B cell (primary cell): ENCODE results near the gene DOCK3. TPM values are rescaled to one million over a fixed set of nuclear protein-coding genes. Genes with fewer than 3 reads are reported as not detected.

Experiments used
- ATAC-seq: fragments of 200-7000 bp; cut with Tn5 transposase; one replicate; pipeline ENCODE4 v1.10.0; 2021; ENCODE audit warnings: low read depth, mild to moderate bottlenecking, moderate number of reproducible peaks, moderate library complexity
- CTCF ChIA-PET: fragments of 350-600 bp; sonication (Branson Sonifier 250); formaldehyde crosslinking; loops from one replicate; lab custom pipeline; 2021; ENCODE audit warnings: antibody characterized with exemption, inconsistent platforms; lab: Charles Lee
- POLR2A ChIA-PET: fragments of 350-600 bp; sonication (Branson Sonifier 250); formaldehyde crosslinking; loops from one replicate; lab custom pipeline; 2021; ENCODE audit warnings: antibody characterized with exemption; lab: Charles Lee
- DNase-seq: peaks from one replicate; pipeline ENCODE4 v3.0.0; 2013
- H2AFZ ChIP-seq: 2 replicates; pipeline ENCODE4 v1.6.1; 2012; ENCODE audit warnings: mild to moderate bottlenecking, low read depth, low read length; ENCODE audit not compliant: insufficient read depth, poor library complexity, severe bottlenecking
- H3K27ac ChIP-seq, 2 donors: 1 replicate in 1 of 2; 2 replicates in 1 of 2; pipeline ENCODE4 v1.5.1; 2012 to 2013; ENCODE audit warnings: low read length in 2 of 2, mild to moderate bottlenecking in 2 of 2, moderate library complexity in 1 of 2
- H3K27me3 ChIP-seq, 4 experiments: fragments of 200-600 bp in 1 of 4; sonication (generic) in 1 of 4; replicated peaks in 1 of 4; 1 replicate in 2 of 4; 2 replicates in 2 of 4; pipeline versions ENCODE4 v1.6.1 to v1.7.0; 2013 to 2016; ENCODE audit warnings: low read length in 3 of 4, mild to moderate bottlenecking in 2 of 4, mixed read lengths in 1 of 4, moderate library complexity in 1 of 4; ENCODE audit not compliant: insufficient read depth in 4 of 4, control insufficient read depth in 3 of 4; ENCODE audit errors: control extremely low read depth in 1 of 4
- H3K36me3 ChIP-seq, 2 experiments: replicated peaks in 1 of 2; 1 replicate in 1 of 2; 2 replicates in 1 of 2; pipeline versions ENCODE4 v1.6.1 to v1.7.1; 2013; ENCODE audit warnings: low read length in 1 of 2; ENCODE audit not compliant: insufficient read depth in 2 of 2, control insufficient read depth in 1 of 2; ENCODE audit errors: control extremely low read depth in 1 of 2, extremely low read depth in 1 of 2
- H3K4me1 ChIP-seq, 2 donors: fragments of 200-600 bp in 1 of 2; sonication (generic) in 1 of 2; 1 replicate in 1 of 2; 2 replicates in 1 of 2; pipeline versions ENCODE4 v1.5.1 to v1.6.1; 2013 to 2017; ENCODE audit warnings: low read length in 2 of 2; ENCODE audit not compliant: control insufficient read depth in 2 of 2, insufficient read depth in 2 of 2
- H3K4me2 ChIP-seq: replicated peaks from 2 replicates; pipeline ENCODE3; 2012; ENCODE audit warnings: mild to moderate bottlenecking, low read depth, low read length; ENCODE audit not compliant: poor library complexity, severe bottlenecking
- H3K4me3 ChIP-seq, 5 experiments: fragments of 200-600 bp in 1 of 5; sonication (generic) in 1 of 5; 1 replicate in 3 of 5; 2 replicates in 2 of 5; pipeline versions ENCODE4 v1.5.1 to v1.7.0; 2011 to 2016; ENCODE audit warnings: low read length in 4 of 5, mild to moderate bottlenecking in 4 of 5, low read depth in 2 of 5, control low read depth in 1 of 5, moderate library complexity in 1 of 5; ENCODE audit not compliant: insufficient read depth in 1 of 5; ENCODE audit errors: control extremely low read depth in 1 of 5, extremely low read depth in 1 of 5
- H3K79me2 ChIP-seq: fragments of 200-600 bp; sonication (generic); one replicate; pipeline ENCODE4 v1.6.0; 2016; ENCODE audit warnings: low read length; ENCODE audit not compliant: control insufficient read depth, insufficient read depth
- H3K9ac ChIP-seq: fragments of 200-600 bp; sonication (generic); 2 replicates; pipeline ENCODE4 v1.6.1; 2017; ENCODE audit warnings: mild to moderate bottlenecking, low read length, moderate library complexity
- H3K9me3 ChIP-seq, 3 donors: one replicate each; pipeline versions ENCODE4 v1.6.1 to v1.7.1; 2013; ENCODE audit warnings: low read length in 2 of 3; ENCODE audit not compliant: control insufficient read depth in 2 of 3, insufficient read depth in 1 of 3; ENCODE audit errors: control extremely low read depth in 1 of 3
- H4K20me1 ChIP-seq: 2 replicates; pipeline ENCODE4 v1.6.0; 2012; ENCODE audit warnings: mild to moderate bottlenecking, low read length; ENCODE audit not compliant: insufficient read depth, control insufficient read depth, poor library complexity, severe bottlenecking
- H3K27ac Mint-ChIP-seq: one replicate; pipeline ENCODE4 v1.8.0; 2021; ENCODE audit warnings: mixed read lengths
- H3K27me3 Mint-ChIP-seq: one replicate; pipeline ENCODE4 v1.8.0; 2021; ENCODE audit warnings: mixed read lengths
- H3K4me1 Mint-ChIP-seq: one replicate; pipeline ENCODE4 v1.8.0; 2021; ENCODE audit warnings: mixed read lengths
- H3K4me3 Mint-ChIP-seq: one replicate; pipeline ENCODE4 v1.8.0; 2021; ENCODE audit warnings: mixed read lengths
- H3K9me3 Mint-ChIP-seq: one replicate; pipeline ENCODE4 v1.8.0; 2022; ENCODE audit warnings: mixed read lengths; ENCODE audit not compliant: insufficient read depth
- CTCF ChIP-seq: fragments of 200-600 bp; IDR thresholded peaks from one replicate; pipeline ENCODE4 v1.8.0; 2022; ENCODE audit warnings: antibody characterized with exemption, mild to moderate bottlenecking
- EZH2 ChIP-seq: IDR thresholded peaks from 2 replicates; pipeline ENCODE4 v1.6.1; 2012; ENCODE audit warnings: borderline replicate concordance, low read depth, mild to moderate bottlenecking, moderate library complexity, low read length; ENCODE audit not compliant: insufficient read depth, poor library complexity, severe bottlenecking
- WGBS: methylation state at CpG from one replicate; pipeline ENCODE4 v1.1.5; 2013; ENCODE audit warnings: missing lambda C conversion rate; ENCODE audit not compliant: insufficient coverage; 5-methylcytosine and 5-hydroxymethylcytosine counted together
- intact Hi-C: fragments of 100-400 bp; cut with micrococcal nuclease; formaldehyde crosslinking; loops from one replicate; pipeline ENCODE4 v1.10.0; 2022
- polyA plus RNA-seq: library from polyadenylated mRNA; depleted of rRNA; stranded (reverse); fragments of >200 nt; gene quantifications from 2 replicates; pipeline ENCODE4 v1.2.3, GENCODE V29; 2012
- total RNA-seq, 2 donors: library from RNA; stranded (reverse); fragments of 120-200 nt in 1 of 2; gene quantifications; 1 replicate in 1 of 2; 2 replicates in 1 of 2; pipeline versions ENCODE4 v1.2.3 to v1.2.4, GENCODE V29; 2013 to 2022

DOCK3 gene
- total and polyA plus RNA-seq, 2 donors (not counting 1 experiment from before 2014, with no cell fraction given) = 0.06 to 0.30 TPM

GRCh38 chr3:50978991-50979667 lies 304.4 kb downstream of the DOCK3 start:
- TF ChIP-seq EZH2 (no peak), CTCF (no peak)
- intact Hi-C loops = no loop called here
- peaks cover 0 to 4% (median 2%) of the 10 kb centered on the region in 4 experiments for H3K27me3 ChIP-seq
- no peaks in the 10 kb centered on the region for H3K36me3 ChIP-seq
- H3K4me1 Mint-ChIP-seq = no peaks in the 10 kb centered on the region
- H3K9me3 ChIP-seq = peaks cover 0 to 10% (median 0%) of the 10 kb centered on the region in 3 donors
- H2AFZ ChIP-seq = no peak overlapping the region
- H3K27me3 Mint-ChIP-seq = peaks cover 31% of the 10 kb centered on the region
- DNase-seq (no peak), ATAC-seq (no peak)
- ChIA-PET CTCF (interaction anchor here (0.8 kb wide), 1 partner anchor 9 kb away, joined by 3 read pairs; no protein-coding TSS in a partner anchor), POLR2A (no interaction called here)
- no peak overlapping the region for H3K4me2 ChIP-seq
- no peak overlapping the region for H3K4me3 ChIP-seq
- 100% methylated on average over 2 of the region's 15 CpGs for WGBS
- H3K4me3 Mint-ChIP-seq = no peak overlapping the region
- no peaks in the 10 kb centered on the region for H3K79me2 ChIP-seq
- no peak overlapping the region for H3K27ac Mint-ChIP-seq
- no peak overlapping the region for H3K27ac ChIP-seq
- no peaks in the 10 kb centered on the region for H3K9me3 Mint-ChIP-seq
- no peaks in the 10 kb centered on the region for H3K4me1 ChIP-seq
- H3K9ac ChIP-seq = no peak overlapping the region
- no peaks in the 10 kb centered on the region for H4K20me1 ChIP-seq

DNA sequence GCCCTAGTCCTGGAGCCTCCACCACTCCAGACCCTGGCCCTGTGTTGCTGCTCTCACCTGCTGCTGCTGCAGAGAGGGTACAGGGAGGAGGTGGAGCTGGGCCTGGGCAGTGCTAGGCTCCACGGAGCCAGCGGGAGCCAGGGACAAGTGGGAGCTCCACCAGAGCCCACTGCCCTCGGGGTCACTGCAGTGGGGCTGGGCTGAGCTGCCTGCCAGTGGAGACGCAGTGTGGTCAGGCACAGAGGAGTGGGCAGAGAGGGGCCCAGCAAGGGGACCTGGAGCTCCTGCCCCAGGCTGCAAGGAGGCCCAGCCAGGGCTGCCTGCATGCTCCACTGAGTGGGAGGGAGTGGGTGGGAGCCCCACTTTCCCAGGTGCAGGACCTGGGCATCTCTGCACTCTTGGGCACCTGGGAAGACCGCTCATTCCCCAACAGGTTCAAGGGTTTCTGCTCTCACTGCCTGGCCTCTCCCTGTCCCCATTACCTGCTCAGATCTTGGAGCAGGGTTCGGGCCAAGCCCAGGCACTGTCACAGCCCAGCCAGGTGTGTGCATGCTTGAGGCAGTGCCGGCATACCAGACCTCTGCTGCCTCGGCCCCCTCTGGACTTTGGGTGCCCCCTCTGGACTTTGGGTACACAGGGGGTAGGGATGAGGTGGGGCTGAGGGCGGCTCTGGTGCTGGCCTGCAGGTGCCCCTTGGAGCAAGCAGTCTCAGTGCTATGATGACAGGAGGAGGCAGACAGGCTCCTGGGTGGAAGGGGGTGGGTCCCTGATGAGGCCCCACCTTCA lies 308.0 kb downstream of the DOCK3 start:
- ChIA-PET CTCF (interaction anchor here (0.7 kb wide), 1 partner anchor 10 kb away, joined by 3 read pairs; no protein-coding TSS in a partner anchor), POLR2A (no interaction called here)
- 94% methylated on average over 9 of the region's 9 CpGs for WGBS
- Histone ChIP-seq H3K36me3 (no peaks in the 10 kb centered on the region), H3K9ac (no peak overlapping the region), H3K4me3 (no peak overlapping the region), H3K79me2 (no peaks in the 10 kb centered on the region), H4K20me1 (no peaks in the 10 kb centered on the region), H3K4me2 (no peak overlapping the region), H2AFZ (no peak overlapping the region), H3K27ac (no peak overlapping the region), H3K4me1 (no peaks in the 10 kb centered on the region), H3K9me3 (peaks cover 0 to 10% (median 0%) of the 10 kb centered on the region in 3 donors), H3K27me3 (peaks cover 0 to 4% (median 2%) of the 10 kb centered on the region in 4 experiments)
- intact Hi-C loops = no loop called here
- no peak for DNase-seq
- Mint-ChIP-seq H3K4me1 (no peaks in the 10 kb centered on the region), H3K4me3 (no peak overlapping the region), H3K27ac (no peak overlapping the region), H3K27me3 (peaks cover 40% of the 10 kb centered on the region), H3K9me3 (no peaks in the 10 kb centered on the region)
- no peak for ATAC-seq
- TF ChIP-seq CTCF (no peak), EZH2 (no peak)
